GM19240 (cell line): ENCODE measurements around the gene ANKAR.
"Not testable (repeated sequence)": the region's sequence is repeated elsewhere in the genome, so short reads cannot be mapped to it uniquely, and the experiment has no call there.

Source experiments
- DNase-seq: peaks from one replicate; pipeline ENCODE4 v3.0.0; 2011; ENCODE audit warnings: low spot score; ENCODE audit not compliant: insufficient read length

ANKAR gene

GRCh38 chr2:189674374-189675112 lies at the start of gene ANKAR:
Gene ANKAR, plus strand, starts transcription at chr2:189674670. Its CDS starts 1,821 bp downstream, at chr2:189676491.
- peak; percentile 43 for DNase-seq

- DNase-seq, result no peak
These were observed 48.8 kb upstream of the ANKAR start for GRCh38 chr2:189625636-189626035.

GRCh38 chr2:189627789-189628188 lies 46.7 kb upstream of the ANKAR start:
- DNase-seq, result no peak

- DNase-seq, result no peak
These were observed 45.5 kb upstream of the ANKAR start for GRCh38 chr2:189628817-189629530.

GRCh38 chr2:189629531-189630453 lies 44.7 kb upstream of the ANKAR start:
- DNase-seq, result no peak

GRCh38 chr2:189631849-189632248 lies 42.6 kb upstream of the ANKAR start:
- DNase-seq, result no peak

- no peak for DNase-seq
These were observed 41.1 kb upstream of the ANKAR start for GRCh38 chr2:189633392-189633811.

- no peak for DNase-seq
These were observed 39.1 kb upstream of the ANKAR start for GRCh38 chr2:189635353-189635752.

GRCh38 chr2:189638301-189639006 lies 36.0 kb upstream of the ANKAR start:
- DNase-seq, result no peak

- no peak for DNase-seq
These were observed 35.4 kb upstream of the ANKAR start for GRCh38 chr2:189639007-189639609.

GRCh38 chr2:189641002-189641401 lies 33.5 kb upstream of the ANKAR start:
- DNase-seq, result no peak

- DNase-seq, result no peak
These were observed 32.9 kb upstream of the ANKAR start for GRCh38 chr2:189641590-189641989.

- no peak for DNase-seq
These were observed 27.9 kb upstream of the ANKAR start for GRCh38 chr2:189646521-189646920.

- no peak for DNase-seq
These were observed 25.5 kb upstream of the ANKAR start for GRCh38 chr2:189648846-189649509.

- no peak for DNase-seq
These were observed 23.2 kb upstream of the ANKAR start for GRCh38 chr2:189651284-189651683.

- DNase-seq, result not testable (repeated sequence)
These were observed 21.0 kb upstream of the ANKAR start for GRCh38 chr2:189653464-189653863.

- DNase-seq, result no peak
These were observed 19.8 kb upstream of the ANKAR start for GRCh38 chr2:189654641-189655040.

- no peak for DNase-seq
These were observed 16.6 kb upstream of the ANKAR start for GRCh38 chr2:189657867-189658266.

GRCh38 chr2:189658306-189659212 lies 15.9 kb upstream of the ANKAR start:
- DNase-seq, result no peak
